ENCODE data around the gene SEMA3C.

DNA sequence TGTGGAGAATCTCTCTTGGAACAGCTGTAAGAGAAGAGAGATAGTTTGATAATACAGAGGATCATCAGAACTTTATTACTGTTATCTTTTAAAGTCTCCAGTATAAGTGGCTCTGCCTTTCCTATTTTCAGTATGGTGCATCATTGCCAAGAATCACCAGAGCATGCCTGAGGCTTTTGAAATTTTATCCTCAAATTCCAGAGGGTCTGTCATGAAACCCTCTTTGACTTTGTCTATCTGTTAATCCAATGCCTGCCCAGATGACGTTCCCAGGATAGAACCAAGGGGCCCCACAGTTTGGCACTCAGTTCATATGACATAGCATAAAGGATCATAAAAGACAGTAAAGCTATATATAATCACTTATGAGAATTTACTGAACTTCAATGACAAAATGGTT lies 35.3 kb upstream of the SEMA3C start:
- TF ChIP-seq, protein P1, sequence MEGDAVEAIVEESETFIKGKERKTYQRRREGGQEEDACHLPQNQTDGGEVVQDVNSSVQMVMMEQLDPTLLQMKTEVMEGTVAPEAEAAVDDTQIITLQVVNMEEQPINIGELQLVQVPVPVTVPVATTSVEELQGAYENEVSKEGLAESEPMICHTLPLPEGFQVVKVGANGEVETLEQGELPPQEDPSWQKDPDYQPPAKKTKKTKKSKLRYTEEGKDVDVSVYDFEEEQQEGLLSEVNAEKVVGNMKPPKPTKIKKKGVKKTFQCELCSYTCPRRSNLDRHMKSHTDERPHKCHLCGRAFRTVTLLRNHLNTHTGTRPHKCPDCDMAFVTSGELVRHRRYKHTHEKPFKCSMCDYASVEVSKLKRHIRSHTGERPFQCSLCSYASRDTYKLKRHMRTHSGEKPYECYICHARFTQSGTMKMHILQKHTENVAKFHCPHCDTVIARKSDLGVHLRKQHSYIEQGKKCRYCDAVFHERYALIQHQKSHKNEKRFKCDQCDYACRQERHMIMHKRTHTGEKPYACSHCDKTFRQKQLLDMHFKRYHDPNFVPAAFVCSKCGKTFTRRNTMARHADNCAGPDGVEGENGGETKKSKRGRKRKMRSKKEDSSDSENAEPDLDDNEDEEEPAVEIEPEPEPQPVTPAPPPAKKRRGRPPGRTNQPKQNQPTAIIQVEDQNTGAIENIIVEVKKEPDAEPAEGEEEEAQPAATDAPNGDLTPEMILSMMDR (IDR thresholded peaks at IDR 0.05; ENCODE audit: insufficient read depth, low read depth, low read length) = no peak
- no peak for TF ChIP-seq EZH2 (IDR thresholded peaks at IDR 0.05; ENCODE audit: insufficient read depth, low read length)
